GM23338 (cell line): ENCODE data around the gene AVPR2. TPM values are rescaled to one million over a fixed set of nuclear protein-coding genes. Genes with fewer than 3 reads are reported as not detected.

ENCODE experiments used
- ATAC-seq: fragments of 200-7000 bp; cut with Tn5 transposase; 3 replicates; pipeline ENCODE4 v1.9.1; 2020
- DNase-seq: peaks from one replicate; pipeline ENCODE4 v3.0.0-alpha.2; 2015; ENCODE audit warnings: low spot score
- H2AFZ ChIP-seq: fragments of 200-600 bp; sonication (generic); 2 replicates; pipeline ENCODE4 v1.8.0; 2016; ENCODE audit warnings: antibody characterized with exemption, mild to moderate bottlenecking, moderate library complexity
- H3F3A ChIP-seq: fragments of 200-600 bp; sonication (generic); replicated peaks from 2 replicates; pipeline ENCODE4 v1.8.0; 2017; ENCODE audit warnings: antibody characterized with exemption, mixed run types, low read depth
- H3K27ac ChIP-seq: fragments of 200-600 bp; sonication (generic); 2 replicates; pipeline ENCODE4 v1.6.1; 2016; ENCODE audit warnings: low read depth
- H3K27me3 ChIP-seq: fragments of 200-600 bp; sonication (generic); 2 replicates; pipeline ENCODE4 v1.8.0; 2016; ENCODE audit warnings: mild to moderate bottlenecking, mixed run types, moderate library complexity; ENCODE audit not compliant: insufficient read depth
- H3K36me3 ChIP-seq: fragments of 200-600 bp; sonication (generic); 2 replicates; pipeline ENCODE4 v1.8.0; 2016; ENCODE audit warnings: mild to moderate bottlenecking; ENCODE audit not compliant: insufficient read depth
- H3K4me1 ChIP-seq: fragments of 200-600 bp; sonication (generic); 2 replicates; pipeline ENCODE4 v1.8.0; 2016; ENCODE audit warnings: mild to moderate bottlenecking, moderate library complexity; ENCODE audit not compliant: insufficient read depth
- H3K4me2 ChIP-seq: fragments of 200-600 bp; sonication (generic); 2 replicates; pipeline ENCODE4 v1.7.1; 2017; ENCODE audit warnings: mixed run types
- H3K4me3 ChIP-seq: fragments of 200-600 bp; sonication (generic); 2 replicates; pipeline ENCODE4 v1.6.1; 2016; ENCODE audit warnings: mixed run types
- H3K79me2 ChIP-seq: fragments of 200-600 bp; sonication (generic); replicated peaks from 2 replicates; pipeline ENCODE4 v1.8.0; 2017; ENCODE audit warnings: mild to moderate bottlenecking; ENCODE audit not compliant: insufficient read depth
- H3K9me2 ChIP-seq: fragments of 200-600 bp; sonication (generic); 2 replicates; pipeline ENCODE4 v1.8.0; 2017; ENCODE audit not compliant: insufficient read depth
- H4K20me1 ChIP-seq: fragments of 200-600 bp; sonication (generic); replicated peaks from 2 replicates; pipeline ENCODE4 v1.8.0; 2017; ENCODE audit warnings: mild to moderate bottlenecking; ENCODE audit not compliant: insufficient read depth
- H3K27ac Mint-ChIP-seq: 2 replicates; pipeline ENCODE4 v1.8.0; 2020; ENCODE audit warnings: inconsistent platforms, mild to moderate bottlenecking, moderate library complexity, mixed read lengths
- H3K27me3 Mint-ChIP-seq: 3 replicates; pipeline ENCODE4 v1.8.0; 2022; ENCODE audit warnings: low read depth, mild to moderate bottlenecking, moderate library complexity, mixed read lengths, inconsistent platforms; ENCODE audit not compliant: insufficient read depth, poor library complexity
- H3K36me3 Mint-ChIP-seq: 3 replicates; pipeline ENCODE4 v1.8.0; 2021; ENCODE audit warnings: low read depth, mild to moderate bottlenecking, inconsistent platforms, moderate library complexity, mixed read lengths
- H3K4me1 Mint-ChIP-seq: 3 replicates; pipeline ENCODE4 v1.8.0; 2020; ENCODE audit warnings: mild to moderate bottlenecking, inconsistent platforms, mixed read lengths
- H3K4me3 Mint-ChIP-seq: 3 replicates; pipeline ENCODE4 v1.8.0; 2021; ENCODE audit warnings: moderate library complexity, mild to moderate bottlenecking, inconsistent platforms, mixed read lengths
- H3K9me3 Mint-ChIP-seq: 3 replicates; pipeline ENCODE4 v1.8.0; 2020; ENCODE audit warnings: moderate library complexity, mild to moderate bottlenecking, inconsistent platforms, mixed read lengths
- CREB1 ChIP-seq: fragments of 250-450 bp; sonication (Bioruptor Pico); IDR thresholded peaks from 2 replicates; pipeline ENCODE4 v1.5.0; 2020; ENCODE audit warnings: low read depth, mild to moderate bottlenecking, moderate library complexity
- EZH2phosphoT487 ChIP-seq: fragments of 200-600 bp; sonication (generic); IDR thresholded peaks from one replicate; pipeline ENCODE4 v1.8.1; 2018; ENCODE audit warnings: antibody characterized with exemption; ENCODE audit not compliant: unreplicated experiment
- POLR2AphosphoS5 ChIP-seq: IDR thresholded peaks from 2 replicates; pipeline ENCODE4 v1.6.1; 2016; ENCODE audit warnings: antibody characterized with exemption, low read depth
- STAT1 ChIP-seq: IDR thresholded peaks from one replicate; pipeline ENCODE4 v1.6.1; 2016; ENCODE audit warnings: antibody characterized with exemption; ENCODE audit not compliant: unreplicated experiment
- ZNF462 ChIP-seq: fragments of 250-450 bp; sonication (Bioruptor Pico); IDR thresholded peaks from 2 replicates; pipeline ENCODE4 v1.5.0; 2020; ENCODE audit warnings: mild to moderate bottlenecking, moderate library complexity
- polyA plus RNA-seq: library from polyadenylated mRNA; unstranded; fragments of >200 nt; fragmentation: Nextera tagmentation; extraction: Ambion mirVana; gene quantifications from 2 replicates; pipeline ENCODE4 v1.2.1, GENCODE V29; 2016
- total RNA-seq: library from RNA; depleted of rRNA; stranded (reverse); fragments of >200 nt; shearing (Covaris generic); gene quantifications from 2 replicates; pipeline ENCODE4 v1.2.3, GENCODE V29; 2014
- TF ChIP-seq, protein P1 (sequence below): IDR thresholded peaks from one replicate; pipeline ENCODE4 v1.6.1; 2018; ENCODE audit warnings: antibody characterized with exemption; ENCODE audit not compliant: unreplicated experiment

The AVPR2 gene
- total and polyA plus RNA-seq, 2 experiments from 2014 or later, result not detected

- peaks cover 57% of the 10 kb centered on the region for H3K4me1 Mint-ChIP-seq
- no peak overlapping the region; the same call in 2 of the 3 replicates for H3K4me3 Mint-ChIP-seq
- no peak overlapping the region for H2AFZ ChIP-seq
- peaks cover 8% of the 10 kb centered on the region for H3K36me3 Mint-ChIP-seq
- no peak overlapping the region for H3K27ac ChIP-seq
- H3F3A ChIP-seq, result no peaks in the 10 kb centered on the region
- no peaks in the 10 kb centered on the region for H3K27me3 ChIP-seq
- no peaks in the 10 kb centered on the region for H4K20me1 ChIP-seq
- no peaks in the 10 kb centered on the region for H3K79me2 ChIP-seq
- ATAC-seq (no peak), DNase-seq (no peak)
- H3K27ac Mint-ChIP-seq, result no peak overlapping the region
- no peaks in the 10 kb centered on the region; the same call in 2 of the 3 replicates for H3K9me3 Mint-ChIP-seq
- H3K4me3 ChIP-seq, result no peak overlapping the region
- H3K36me3 ChIP-seq, result no peaks in the 10 kb centered on the region
- TF ChIP-seq, protein P1, sequence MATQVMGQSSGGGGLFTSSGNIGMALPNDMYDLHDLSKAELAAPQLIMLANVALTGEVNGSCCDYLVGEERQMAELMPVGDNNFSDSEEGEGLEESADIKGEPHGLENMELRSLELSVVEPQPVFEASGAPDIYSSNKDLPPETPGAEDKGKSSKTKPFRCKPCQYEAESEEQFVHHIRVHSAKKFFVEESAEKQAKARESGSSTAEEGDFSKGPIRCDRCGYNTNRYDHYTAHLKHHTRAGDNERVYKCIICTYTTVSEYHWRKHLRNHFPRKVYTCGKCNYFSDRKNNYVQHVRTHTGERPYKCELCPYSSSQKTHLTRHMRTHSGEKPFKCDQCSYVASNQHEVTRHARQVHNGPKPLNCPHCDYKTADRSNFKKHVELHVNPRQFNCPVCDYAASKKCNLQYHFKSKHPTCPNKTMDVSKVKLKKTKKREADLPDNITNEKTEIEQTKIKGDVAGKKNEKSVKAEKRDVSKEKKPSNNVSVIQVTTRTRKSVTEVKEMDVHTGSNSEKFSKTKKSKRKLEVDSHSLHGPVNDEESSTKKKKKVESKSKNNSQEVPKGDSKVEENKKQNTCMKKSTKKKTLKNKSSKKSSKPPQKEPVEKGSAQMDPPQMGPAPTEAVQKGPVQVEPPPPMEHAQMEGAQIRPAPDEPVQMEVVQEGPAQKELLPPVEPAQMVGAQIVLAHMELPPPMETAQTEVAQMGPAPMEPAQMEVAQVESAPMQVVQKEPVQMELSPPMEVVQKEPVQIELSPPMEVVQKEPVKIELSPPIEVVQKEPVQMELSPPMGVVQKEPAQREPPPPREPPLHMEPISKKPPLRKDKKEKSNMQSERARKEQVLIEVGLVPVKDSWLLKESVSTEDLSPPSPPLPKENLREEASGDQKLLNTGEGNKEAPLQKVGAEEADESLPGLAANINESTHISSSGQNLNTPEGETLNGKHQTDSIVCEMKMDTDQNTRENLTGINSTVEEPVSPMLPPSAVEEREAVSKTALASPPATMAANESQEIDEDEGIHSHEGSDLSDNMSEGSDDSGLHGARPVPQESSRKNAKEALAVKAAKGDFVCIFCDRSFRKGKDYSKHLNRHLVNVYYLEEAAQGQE, result no peak
- TF ChIP-seq EZH2phosphoT487 (no peak), STAT1 (no peak), CREB1 (CRISPR knock-in tag) (no peak), POLR2AphosphoS5 (no peak), ZNF462 (no peak)
- H3K9me2 ChIP-seq, result no peaks in the 10 kb centered on the region
- H3K4me1 ChIP-seq, result peaks cover 16% of the 10 kb centered on the region; the same call in 1 of the 2 replicates
- H3K27me3 Mint-ChIP-seq, result peaks cover 14% of the 10 kb centered on the region
- H3K4me2 ChIP-seq, result no peak overlapping the region
Measured at GRCh38 chrX:153874085-153874365, 30.4 kb upstream of the AVPR2 start.
